Hindlimb muscle (tissue), 1 donor: ENCODE data around the gene CEBPA. TPM values are rescaled to one million over a fixed set of nuclear protein-coding genes. Genes with fewer than 3 reads are reported as not detected.

Source experiments
- DNase-seq: peaks from one replicate; pipeline ENCODE4 v3.0.0-alpha.2; 2013
- polyA plus RNA-seq: library from polyadenylated mRNA; unstranded; fragments of 120-200 nt; gene quantifications from one replicate; pipeline ENCODE4 v1.2.1, GENCODE V29; 2013; ENCODE audit not compliant: insufficient read length

CEBPA gene
- polyA plus RNA-seq, 1 donor = 10.9 TPM

DNA sequence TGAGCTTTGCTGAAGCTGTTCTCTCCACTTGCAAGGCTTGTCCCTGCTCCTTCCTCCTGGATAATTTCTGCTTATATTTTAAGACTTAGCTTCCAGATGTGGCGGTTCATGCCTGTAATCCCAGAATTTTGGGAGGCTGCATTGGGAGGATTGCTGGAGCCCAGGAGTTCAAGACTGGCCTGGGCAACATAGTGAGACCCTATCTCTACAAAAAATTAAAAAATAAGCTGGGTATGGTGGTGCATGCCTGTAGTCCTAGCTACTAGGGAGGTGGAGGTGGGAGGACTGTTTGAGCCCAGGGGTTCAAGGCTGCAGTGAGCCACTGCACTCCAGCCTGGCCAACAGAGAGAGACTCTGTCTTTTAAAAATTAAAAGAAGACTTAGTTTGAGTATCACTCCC lies 31.6 kb downstream of the CEBPA start:
- no peak for DNase-seq

DNA sequence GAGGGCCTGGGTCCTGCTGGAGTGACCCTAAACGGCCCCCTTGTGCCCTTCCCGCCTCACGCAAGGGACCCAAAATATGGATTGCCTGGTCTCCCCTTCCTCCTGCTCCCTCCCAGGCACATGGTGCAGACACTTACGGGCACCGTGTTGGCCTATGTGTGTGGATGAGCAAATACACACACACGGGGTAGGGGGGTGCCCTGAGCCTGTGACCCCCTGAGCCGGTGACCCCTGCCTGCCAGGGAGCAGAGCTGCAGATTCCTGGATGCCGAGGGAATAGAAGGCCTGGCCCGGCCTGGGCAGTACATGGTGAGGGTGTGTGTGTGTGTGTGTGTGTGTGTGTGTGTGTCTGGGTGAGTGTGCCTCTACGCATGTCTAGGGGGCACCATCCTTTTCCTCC lies 33.3 kb downstream of the CEBPA start:
- DNase-seq = no peak

DNA sequence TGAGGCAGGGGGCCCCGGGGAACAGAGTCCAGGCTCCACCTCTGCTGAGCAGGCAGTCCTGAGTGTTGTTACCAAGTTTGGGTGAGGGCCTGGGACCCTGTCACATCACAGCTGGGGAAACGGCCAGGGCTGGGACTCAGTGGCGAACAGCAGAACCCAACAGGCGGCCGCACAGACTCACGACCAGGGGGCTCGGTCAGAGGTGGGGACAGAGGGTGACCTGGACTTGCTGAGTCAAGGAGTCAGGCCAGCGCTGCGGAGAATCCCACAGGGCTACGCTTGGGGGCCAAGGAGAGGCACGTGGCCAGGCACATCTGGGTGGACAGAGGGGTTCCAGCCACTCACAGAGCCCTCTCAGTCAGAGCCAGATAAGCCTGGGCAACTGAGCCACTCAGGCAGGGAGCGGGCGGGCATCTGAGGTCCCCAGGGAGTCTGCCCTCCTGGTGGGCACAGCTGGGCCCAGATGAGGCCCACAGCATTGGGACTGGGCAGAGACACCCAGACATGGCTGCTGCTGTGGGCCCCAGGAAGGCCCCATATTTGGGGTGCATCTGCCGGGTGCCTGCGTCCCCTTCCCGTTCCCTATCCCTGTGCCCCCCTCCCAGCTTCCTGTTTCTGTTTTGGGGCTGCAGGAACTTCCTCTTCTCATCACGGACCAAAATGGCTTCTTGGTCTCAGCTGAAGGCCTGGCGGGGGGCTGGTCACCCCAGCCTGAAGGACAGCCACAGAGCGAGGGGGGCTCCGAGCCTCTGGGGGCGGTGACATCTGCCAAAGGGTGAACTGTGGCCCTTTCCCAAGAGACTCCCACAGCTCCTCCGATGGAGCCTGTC lies 34.0 kb downstream of the CEBPA start:
- no peak for DNase-seq

DNA sequence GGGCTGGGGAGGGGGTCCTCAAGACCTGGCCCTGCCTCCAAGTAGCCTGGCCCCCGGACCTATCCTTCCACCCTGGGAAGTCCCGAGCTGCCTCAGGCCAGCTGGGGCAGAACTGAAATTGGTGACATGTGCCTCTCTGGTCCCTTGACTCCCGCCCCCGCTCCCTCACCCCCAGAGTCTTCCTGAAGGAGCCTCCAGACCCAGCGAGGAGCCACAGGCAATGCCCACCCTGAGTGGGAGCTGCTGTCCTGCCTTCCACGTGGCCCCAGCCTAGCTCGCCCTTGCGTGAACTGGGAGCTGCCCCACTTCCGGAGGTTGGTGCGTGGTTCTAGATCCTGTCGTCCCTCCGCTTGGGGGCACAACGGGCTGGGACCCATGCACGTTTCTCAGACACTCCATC lies 34.6 kb downstream of the CEBPA start:
- DNase-seq = no peak

DNA sequence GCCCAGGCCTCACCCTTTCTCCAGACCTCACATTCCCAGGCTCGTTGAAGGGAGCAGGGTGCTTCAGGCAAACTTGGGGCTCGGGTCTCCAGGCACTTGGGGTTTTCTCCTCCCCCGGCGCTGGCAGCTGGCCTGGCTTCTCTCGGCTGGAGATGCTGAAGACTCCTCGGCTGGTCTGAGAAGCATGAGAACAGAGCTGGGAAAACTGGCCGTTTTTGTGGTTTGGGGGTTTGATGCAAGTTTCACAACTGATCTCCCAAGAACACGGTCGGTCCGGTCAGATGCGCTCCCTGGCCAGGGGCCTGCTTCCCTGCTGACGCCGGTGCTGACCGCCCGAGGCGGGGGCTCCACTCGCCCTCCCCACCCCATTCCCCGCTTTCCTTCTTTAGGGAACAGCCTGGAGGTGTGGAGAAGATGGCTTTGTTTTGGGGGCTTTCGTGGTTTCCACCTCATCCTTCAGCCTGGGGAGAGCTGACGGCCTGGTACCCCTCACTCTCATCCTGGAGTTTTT lies 35.3 kb downstream of the CEBPA start:
- DNase-seq = no peak

DNA sequence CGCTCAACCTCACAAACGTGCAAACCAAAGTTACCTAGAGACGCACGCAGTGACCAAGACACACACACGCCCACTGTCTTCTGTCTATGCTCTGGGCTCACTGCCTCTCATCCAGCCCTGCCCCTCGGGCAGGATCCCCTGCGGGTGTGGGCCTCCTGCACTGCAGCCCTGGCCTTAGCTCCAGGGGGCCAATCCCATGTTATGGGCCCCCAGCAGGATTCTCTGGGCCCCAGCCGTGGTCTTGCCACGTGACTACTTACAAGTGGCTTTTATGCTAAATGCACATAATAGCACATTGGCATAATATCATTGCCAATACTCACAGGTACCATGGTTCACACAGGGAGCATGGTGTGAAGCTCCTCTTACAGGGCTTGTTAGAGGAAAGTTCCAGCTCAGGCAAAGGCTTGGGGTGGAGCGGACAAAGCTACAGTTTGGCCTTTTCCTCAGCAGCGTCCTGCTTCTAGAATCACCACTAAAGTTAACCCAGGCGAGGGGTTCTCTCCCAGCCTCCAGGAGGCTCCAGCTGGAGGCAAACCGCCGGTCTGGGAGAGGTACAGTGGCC lies 37.4 kb downstream of the CEBPA start:
- DNase-seq = no peak

DNA sequence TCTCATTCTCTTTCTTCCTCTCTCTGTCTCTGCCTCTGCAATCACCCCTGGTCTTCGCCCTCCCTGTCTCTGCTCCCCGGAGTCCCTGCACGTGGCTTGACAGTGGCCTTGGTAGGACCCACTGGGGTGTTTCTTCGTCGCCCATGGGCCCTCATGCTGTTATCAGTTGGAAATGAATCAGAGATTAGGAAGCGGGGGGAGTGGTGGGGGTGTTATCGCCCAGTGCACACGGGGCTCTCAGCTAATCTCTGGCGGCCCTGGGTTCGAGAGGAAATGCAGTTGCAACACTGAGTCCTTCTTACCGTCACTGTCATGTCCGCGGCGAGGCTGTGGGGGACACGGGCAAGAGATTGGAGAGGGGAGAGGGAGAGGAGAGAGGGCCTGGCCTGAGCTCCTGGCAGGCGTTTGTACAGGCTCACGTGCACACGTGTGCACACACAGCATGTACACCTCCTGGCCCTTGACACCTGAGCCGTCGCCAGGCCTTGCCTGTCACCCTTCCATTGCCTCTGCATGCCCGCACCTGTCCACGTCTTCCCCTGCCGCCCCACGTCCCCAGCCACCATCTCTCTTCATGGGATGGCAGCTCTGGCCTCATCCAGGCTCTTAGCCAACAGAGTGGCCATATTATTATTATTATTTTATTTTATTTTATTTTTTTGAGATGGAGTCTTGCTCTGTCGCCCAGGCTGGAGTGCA lies 38.9 kb downstream of the CEBPA start:
- no peak for DNase-seq

DNA sequence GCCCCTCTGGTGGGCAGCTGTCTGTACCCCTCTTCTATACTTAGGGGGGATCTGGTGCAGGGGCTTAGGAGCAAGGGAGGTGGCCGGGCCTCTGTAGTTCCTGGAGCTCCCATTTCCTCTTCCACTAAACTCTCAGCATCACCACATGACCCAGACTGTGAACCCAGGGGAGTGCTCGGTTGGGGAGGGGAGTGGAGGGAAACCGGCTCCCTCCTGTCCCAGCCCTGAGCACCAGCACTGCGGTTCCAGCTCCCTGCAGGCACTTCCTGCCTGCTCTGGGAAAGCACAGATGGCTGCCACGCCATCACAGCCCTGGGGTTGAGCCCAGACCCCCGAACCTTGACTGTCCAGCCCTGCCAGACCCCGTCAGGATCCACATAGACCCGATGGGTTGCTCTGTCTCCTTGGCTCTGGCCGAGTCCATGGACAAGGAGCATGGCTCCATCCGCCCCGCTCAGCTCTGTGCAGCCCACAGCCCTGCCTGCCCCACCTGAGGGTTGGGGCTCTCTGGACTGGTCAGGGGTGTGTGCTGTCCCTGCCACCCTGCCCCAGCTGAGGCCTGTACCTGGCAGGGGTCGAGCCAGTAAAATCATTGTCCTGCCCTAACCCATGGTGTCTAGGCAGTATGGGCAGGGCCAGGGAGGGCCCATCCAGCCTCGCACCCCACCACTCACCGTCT lies 40.7 kb downstream of the CEBPA start:
- no peak for DNase-seq

DNA sequence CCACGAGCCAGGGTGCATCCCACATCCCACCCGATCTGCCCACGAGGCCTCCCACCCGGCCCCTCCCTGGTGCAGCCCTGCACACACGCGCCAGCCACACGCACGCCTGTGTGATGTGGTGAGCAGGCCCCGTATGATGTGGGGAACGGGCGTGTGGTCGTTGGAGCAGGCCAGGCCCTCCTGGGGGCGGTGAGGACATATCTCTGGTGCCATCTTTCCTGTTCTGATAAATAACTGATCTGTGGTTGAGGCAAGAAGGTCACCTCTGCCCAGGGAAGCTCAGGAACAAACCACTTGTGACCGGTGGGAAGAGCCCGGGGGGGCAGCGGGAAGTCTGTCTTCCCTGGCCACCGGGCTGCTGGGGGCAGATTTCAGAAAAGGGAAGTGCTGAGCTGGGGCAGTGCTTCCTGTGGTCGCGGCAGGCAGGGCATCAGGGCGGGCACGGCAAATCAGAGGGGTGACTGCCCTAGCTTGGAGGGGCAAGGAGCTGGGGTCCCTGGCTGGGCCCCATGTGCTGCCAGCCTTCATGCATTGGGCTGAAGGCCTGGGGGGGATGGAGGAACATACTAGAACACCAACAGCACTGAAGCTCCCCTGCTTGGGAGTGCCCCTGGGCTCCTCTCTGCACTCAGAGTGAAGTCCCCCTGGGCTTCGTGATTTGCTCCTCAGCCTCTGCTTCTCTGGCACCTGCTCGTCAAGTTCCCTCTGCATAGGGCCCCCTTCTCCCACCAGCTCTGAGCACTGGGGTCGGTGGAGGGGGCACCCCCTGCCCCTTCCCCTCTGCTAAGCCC lies 41.5 kb downstream of the CEBPA start:
- DNase-seq = no peak

DNA sequence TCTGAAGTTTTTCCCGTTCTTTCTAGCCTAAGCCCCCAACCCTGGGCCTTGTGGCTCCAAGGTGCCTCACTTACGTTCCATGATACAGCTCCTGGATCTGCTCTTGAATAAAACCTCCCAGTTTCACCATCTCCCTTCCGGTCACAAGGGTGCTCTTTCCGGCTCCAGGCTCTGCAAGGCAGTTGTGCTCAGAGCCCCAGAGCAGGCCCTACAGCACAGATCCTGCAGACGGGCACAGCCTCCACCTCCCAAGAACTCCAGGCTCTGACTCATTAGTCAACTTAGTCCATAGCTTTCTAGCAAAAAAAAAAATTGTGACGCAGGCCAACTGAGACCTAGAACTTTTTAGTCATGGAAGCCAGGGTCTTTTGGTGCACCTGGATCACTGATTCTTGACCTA lies 42.8 kb downstream of the CEBPA start:
- no peak for DNase-seq

DNA sequence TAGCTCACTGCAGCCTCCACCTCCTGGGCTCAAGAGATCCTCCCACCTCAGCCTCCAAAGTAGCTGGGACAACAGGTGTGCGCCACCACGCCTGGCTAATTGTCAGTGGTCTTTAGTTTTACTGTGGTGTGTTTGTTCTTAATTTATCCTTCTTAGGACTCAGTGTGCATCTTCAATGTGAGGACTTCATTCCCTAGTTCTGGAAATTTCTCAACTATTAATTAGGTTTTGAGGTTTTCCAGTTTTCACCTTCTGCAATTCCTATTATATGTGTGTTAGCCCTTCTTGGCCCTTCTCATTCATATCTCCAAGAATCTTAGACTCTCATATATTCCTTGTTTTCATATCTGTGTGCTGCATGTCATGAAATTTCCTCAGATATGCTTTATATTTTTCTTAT lies 44.5 kb downstream of the CEBPA start:
- DNase-seq = no peak

DNA sequence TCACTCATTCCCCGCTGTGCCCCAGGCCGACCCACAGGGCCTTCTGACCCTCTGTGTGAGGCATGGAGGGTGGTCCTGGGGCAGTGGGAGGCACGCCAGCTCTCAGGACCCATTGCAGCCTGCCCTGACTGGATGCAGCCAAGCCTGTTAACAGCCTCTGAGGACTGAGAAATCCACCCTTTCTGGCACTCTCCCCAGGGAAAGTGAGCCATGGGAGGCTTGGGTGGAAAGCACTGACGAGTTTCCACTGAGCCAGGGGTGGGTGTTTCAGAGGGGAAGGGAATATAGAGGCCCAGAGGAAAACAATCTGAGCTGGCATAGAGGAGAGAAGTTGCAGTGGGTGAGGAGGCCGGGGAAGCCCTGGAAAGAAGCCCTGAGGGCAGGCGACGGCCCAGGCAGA lies 46.1 kb downstream of the CEBPA start:
- no peak for DNase-seq

DNA sequence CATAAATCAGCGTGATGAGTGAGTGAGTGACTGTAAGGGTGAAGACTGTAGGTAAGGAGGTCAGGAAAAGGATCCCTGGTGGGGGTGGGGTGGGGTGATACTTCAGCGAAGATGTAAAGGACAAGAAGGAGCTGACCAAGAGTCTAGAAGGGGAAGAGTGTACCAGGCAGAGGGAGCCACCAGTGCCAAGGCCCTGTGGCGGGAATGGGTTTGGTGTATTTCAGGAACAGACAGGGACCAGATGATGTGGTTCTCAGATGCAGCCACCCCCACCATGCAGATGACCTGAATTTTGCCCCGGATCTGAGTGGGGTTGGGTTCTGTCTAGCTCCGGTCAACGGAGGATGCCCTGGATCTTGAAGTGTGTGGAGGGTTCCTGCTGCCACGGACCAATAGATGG lies 46.6 kb downstream of the CEBPA start:
- no peak for DNase-seq

DNA sequence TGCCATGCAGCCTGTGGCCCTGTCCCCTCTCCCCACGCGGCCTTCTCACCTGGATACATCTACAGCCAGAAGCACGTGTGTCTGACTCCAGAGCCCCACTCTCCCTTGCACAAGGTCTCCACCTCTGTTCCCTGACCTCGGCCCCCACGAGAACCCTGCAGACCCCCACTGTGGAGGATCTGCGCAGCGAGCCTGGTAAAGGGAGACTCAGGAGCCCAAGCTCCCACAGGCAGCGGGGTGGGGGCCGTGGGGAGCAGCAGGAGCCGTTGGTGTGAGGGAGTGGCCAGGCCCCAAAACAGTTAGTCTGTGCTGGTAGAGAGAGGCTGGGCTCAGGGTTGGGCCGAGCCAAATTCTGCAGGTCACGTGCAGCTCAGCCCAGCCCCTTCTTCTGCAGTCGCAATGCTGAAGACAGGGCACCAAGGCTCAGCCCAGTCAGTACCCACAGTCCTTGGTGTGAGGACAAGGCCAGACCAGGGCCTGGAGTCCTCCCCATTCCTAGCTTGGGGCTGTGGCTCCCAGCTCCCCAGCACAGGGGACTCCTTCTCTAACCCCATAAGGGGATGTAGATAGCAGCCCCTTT lies 48.0 kb downstream of the CEBPA start:
- DNase-seq = no peak

DNA sequence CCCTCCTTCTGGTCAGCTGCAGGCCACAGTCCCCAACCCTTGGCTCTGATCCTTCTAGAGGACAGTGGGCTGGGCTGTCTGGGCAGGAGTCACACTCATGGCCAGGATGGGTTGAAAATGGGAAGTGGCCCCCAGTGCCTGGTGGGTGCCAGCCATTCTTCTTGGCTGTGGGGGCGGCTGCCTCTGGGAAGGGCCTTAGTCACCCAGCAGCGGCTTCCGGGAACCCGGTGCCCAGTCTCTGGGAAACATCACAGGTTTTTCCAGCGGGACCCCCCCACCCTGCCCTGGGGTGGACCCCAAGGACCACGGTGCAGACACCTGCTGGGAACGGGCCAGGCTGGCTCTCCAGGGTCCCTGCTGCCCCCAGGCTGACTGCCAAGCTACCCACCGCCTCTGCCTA lies 49.4 kb downstream of the CEBPA start:
- DNase-seq = no peak

DNA sequence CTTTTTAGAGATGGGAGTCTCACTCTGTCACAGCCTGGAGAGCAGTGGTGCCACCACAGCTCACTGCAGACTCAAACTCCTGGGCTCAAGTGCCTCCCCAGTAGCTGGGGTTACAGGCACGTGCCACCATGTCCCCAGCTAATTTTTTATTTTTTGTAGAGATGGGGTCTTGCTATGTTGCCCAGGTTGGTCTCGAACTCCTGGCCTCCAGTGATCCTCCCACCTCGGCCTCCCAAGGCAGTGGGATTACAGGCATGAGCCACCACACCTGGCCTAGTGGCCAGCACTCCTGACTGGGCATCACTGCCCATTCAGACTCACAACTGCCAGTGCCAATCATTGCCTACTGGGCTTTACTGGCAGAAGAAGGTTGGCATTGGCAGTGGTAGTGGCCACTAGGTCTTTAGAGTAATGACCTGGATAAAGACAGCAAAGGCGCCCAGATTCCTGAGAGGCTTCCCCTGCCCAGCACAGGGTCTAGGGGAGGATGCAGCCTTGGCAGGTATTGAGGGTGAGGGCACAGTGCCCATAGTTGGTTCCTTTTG lies 49.8 kb downstream of the CEBPA start:
- DNase-seq = no peak

DNA sequence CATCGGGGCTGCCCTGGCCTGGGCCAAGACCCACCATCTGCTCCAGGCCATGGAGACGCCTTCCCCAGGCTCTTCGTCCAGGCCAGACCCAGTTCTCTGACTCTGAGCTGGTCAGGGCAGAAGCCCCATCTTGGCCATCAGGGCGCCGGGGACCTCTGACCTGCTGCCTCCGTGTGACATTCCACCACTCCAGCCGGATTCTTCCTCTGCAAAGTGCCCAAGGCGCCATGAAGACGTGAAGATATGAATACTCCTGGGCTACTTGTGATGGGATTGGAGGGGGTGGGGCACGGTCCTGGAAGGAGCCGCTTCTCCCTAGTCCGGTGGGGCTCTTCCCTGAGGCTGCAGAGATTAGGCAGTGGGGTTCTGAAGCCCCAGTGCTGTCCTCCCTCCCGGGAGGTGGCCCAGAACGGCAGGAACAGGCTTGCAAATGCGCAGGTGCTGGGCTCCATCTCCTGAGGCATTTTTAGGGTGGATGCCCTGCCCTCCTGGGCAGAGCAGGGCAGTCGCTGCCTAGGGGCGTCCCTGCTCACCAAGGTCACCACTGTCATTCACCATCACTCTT lies 50.7 kb downstream of the CEBPA start:
- no peak for DNase-seq

DNA sequence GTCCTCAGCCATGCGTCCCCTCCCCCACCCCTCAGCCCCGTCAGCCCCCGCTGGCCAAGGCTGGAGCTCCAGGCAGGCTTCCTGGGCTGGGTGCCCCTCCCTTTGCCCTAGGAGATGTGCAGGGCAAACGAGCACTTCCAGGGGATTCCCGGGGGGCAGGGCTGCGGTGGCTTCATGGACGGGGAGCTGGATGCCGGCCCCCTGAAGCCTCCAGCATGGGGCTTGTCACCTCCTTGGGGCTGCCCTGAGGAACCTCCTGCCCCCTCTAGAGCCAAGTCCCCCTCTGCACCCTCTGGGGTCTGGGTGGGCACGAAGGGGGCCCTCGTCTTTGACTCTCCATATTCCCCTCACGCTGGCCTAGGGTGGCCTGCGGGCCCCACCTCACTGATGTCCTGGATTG lies 51.3 kb downstream of the CEBPA start:
- no peak for DNase-seq

DNA sequence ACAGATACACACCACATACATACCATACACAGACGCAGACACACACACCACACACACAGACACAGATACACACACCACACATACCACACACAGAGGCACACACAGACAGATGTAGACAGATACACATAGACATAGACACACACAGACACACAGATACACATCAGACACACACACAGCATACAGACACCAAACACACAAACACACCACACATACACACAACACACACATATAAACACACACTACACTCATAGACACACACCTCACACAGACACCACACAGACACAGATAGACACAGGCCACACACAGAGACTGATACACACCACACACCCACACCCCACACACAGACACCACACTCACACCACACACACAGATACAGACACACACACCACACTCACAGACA lies 51.8 kb downstream of the CEBPA start:
- no peak for DNase-seq
